Activated CD8-positive, alpha-beta memory T cell treated with anti-CD3 and anti-CD28 coated beads, Interleukin-2, amount 50 U/mL, for 4 hours (primary cell): ENCODE results near the gene SLITRK3.
"Not testable (repeated sequence)": the region's sequence is repeated elsewhere in the genome, so short reads cannot be mapped to it uniquely, and the experiment has no call there.

ENCODE experiments used
- DNase-seq: peaks from one replicate; pipeline ENCODE4 v3.0.0-alpha.2; 2020

The SLITRK3 gene

DNA sequence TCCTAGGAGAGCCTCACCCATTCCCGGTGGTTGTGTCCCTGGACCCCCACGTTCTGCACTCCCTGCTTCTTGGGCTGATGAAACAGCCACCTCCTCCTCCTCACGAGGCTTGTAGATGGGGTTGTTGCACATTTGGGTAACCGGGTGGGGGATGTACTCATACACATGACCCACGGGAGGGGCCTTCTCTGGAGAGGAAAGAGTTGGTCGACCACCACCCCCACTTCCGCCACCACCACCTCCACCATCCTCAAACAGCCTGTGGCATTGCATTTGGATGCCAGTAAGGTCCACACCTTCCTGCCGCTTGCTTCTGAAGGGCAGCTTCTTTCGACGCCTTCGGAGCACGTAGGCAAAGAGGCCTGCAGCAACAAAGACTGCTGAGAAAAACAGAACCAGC, 7.7 kb downstream of the SLITRK3 start:
- no peak for DNase-seq

DNA sequence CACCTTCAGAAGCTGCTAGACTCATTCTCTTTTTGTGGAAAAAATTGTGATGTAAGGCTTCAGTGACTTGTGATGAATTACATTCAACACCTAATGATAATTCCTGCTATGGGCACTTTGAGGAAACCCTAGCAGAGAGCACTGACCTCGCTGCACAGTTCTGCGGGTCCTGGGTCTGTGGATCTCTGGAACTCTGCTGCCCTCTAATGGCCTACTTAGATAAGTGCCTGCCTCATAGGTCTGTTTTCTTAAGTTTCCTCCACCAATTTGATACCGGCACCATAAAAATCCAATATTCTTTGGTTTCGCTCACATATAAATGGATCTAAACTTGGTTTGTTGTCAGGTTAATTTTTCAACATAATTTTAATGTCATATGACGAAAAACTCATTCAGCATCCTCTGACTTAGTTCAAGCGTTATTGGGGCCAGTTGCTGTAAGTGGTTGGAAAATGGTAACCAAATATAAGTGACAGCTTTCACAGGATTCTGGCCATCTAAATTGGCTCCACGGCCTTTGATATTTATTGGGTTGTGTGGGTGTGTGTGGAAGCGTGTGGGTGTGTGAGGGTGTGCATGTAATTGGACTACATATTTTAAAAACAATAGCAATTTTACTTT, 10.4 kb downstream of the SLITRK3 start:
- DNase-seq = no peak

- no peak for DNase-seq
Observed at GRCh38 chr3:165181556-165181955, 14.6 kb downstream of the SLITRK3 start.

GRCh38 chr3:165170236-165170635, 25.9 kb downstream of the SLITRK3 start:
- no peak for DNase-seq

GRCh38 chr3:165169368-165169767, 26.8 kb downstream of the SLITRK3 start:
- no peak for DNase-seq

DNA sequence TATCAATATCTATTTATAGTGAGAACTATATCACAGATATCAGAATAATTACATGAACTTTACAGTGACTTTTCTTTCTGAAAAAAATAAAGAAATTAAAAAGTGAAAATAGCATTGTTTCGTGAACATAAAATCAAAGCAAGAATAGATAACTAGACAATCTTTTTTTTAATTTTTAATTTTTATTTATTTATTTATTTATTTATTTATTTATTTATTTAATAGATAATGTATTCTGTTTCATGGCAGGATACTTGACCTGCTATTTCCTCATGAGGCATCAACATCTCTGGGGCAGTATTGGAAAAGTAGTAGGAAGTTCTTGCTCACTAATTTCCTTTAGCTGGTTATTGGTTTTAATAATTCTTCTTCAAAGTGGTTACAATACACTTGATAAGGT, 33.3 kb downstream of the SLITRK3 start:
- no peak for DNase-seq

DNA sequence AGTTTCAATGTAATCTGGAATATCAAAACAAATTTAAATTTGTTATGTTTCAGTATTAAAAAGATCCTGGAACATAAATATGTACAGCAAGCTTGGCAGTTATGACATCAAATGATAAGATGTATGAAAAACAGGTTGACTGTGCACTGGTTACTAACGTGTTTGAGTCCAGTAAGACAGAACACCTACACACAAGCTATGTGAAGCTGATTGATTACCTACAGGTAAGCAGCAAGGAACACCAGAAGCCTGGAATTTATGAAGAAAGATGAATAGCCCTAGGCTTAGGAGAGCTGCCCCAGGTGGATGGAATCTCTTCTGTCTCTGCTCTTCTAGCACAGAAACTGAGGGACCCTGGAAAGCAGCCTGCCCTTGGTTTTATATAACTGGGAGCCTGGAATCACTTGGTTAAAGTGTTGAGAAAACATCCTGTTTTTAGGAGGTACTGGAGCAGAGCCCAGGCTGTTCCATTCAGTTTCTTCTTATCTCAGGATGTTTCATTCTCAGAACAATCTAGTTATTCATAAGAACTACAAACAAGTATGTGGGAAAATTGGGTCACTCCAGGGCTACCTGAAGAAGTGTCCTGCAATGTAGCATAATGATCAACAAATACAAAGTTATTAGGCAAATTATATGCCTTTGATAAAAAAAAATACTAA, 36.3 kb downstream of the SLITRK3 start:
- no peak for DNase-seq

DNA sequence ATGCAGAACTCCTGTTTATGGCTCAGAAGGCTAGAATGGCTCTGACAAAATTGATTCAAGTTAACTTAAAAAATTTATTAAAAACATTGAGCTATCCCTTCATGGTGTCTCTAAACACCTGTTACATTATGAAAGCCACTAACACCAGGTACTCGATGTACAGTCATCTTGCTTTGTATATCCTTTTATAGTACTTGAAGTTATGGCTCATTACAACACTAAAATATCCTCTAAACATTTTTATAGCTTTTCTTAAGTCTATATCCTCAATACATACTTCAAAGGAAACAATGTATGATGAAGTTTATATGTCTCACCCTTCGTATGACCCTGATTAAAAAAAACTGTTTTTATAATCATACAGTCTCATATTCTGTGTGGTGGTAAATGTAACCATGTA, 38.2 kb downstream of the SLITRK3 start:
- DNase-seq = no peak

- DNase-seq = no peak
Observed at GRCh38 chr3:165156757-165157420, 39.3 kb downstream of the SLITRK3 start.

GRCh38 chr3:165148876-165149441, 47.2 kb downstream of the SLITRK3 start:
- DNase-seq = no peak

DNA sequence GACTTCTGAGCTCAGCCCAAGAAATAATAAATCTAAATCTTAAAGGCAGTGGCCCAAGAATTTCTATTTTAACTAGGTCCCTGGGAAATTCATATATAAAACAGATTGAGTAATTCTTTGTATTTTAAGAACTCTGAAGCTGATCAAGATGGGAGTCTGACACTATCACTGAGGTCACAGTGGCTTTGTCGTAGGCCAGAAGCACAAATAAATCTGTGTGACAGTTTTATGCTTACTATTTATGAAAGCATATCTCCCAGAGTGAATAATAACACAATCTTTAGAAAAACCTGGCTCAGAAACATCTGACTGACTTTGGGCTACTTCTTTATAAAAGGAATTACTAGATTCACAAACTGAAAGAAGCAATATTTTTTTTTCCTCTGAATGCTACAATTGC, 51.9 kb downstream of the SLITRK3 start:
- DNase-seq = no peak

DNA sequence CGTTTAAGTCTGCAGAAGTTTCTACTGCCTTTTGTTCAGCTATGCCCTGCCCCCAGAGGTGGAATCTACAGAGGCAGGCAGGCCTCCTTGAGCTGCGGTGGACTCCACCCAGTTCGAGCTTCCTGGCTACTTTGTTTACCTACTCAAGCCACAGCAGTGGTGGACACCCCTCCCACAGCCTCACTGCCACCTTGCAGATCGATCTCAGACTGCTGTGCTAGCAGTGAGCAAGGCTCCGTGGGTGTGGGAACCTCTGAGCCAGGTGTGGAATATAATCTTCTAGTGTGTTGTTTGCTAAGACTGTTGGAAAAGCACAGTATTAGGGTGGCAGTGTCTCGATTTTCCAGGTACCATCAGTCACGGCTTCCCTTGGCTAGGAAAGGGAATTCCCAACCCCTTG, 56.3 kb downstream of the SLITRK3 start:
- DNase-seq = not testable (repeated sequence)
